Panc1 (cell line): ENCODE data around the gene TEDC1. TPM values are rescaled to one million over a fixed set of nuclear protein-coding genes. Genes with fewer than 3 reads are reported as not detected.

Experiments used
- ATAC-seq: fragments of 200-7000 bp; cut with Tn5 transposase; 2 replicates; pipeline ENCODE4 v1.9.1; 2020; ENCODE audit warnings: mild to moderate bottlenecking, moderate library complexity
- BruUV-seq: library from RNA; stranded (reverse); fragments of 400-500 nt; replicated peaks from 2 replicates; lab custom pipeline; 2021; lab: Mats Ljungman, UMichigan
- CTCF ChIA-PET: fragments of 300-600 bp; sonication (Branson Sonifier 250); formaldehyde crosslinking; loops from one replicate; lab custom pipeline; 2022; ENCODE audit warnings: antibody characterized with exemption; lab: Charles Lee
- POLR2A ChIA-PET: fragments of 300-600 bp; sonication (Branson Sonifier 250); formaldehyde crosslinking; loops from one replicate; lab custom pipeline; 2022; ENCODE audit warnings: antibody characterized with exemption; lab: Charles Lee
- DNase-seq: peaks from one replicate; pipeline ENCODE4 v3.0.0-alpha.2; 2010; ENCODE audit warnings: low read depth, low spot score
- H3K27ac ChIP-seq: 2 replicates; pipeline ENCODE4 v1.5.1; 2011; ENCODE audit warnings: mild to moderate bottlenecking, low read length, inconsistent platforms
- H3K27me3 ChIP-seq: fragments of 200-500 bp; sonication (Bioruptor generic); 2 replicates; pipeline ENCODE4 v1.6.0; 2014; ENCODE audit warnings: low read length, inconsistent platforms; ENCODE audit not compliant: control insufficient read depth, insufficient read depth
- H3K36me3 ChIP-seq: fragments of 200-500 bp; sonication (Bioruptor generic); 2 replicates; pipeline ENCODE4 v1.5.1; 2014; ENCODE audit warnings: inconsistent platforms, mild to moderate bottlenecking, low read length, moderate library complexity; ENCODE audit not compliant: control insufficient read depth, insufficient read depth
- H3K4me1 ChIP-seq: 2 replicates; pipeline ENCODE4 v1.5.1; 2011; ENCODE audit warnings: inconsistent platforms, mild to moderate bottlenecking, low read length, moderate library complexity; ENCODE audit not compliant: control insufficient read depth, insufficient read depth
- H3K4me3 ChIP-seq, 2 experiments: 2 replicates each; pipeline ENCODE4 v1.5.1; 2011 to 2012; ENCODE audit warnings: low read depth in 2 of 2, low read length in 2 of 2, mild to moderate bottlenecking in 2 of 2, inconsistent platforms in 1 of 2, moderate library complexity in 1 of 2
- H3K9me3 ChIP-seq: fragments of 200-500 bp; sonication (Bioruptor generic); 2 replicates; pipeline ENCODE4 v1.5.1; 2014; ENCODE audit warnings: low read depth, mild to moderate bottlenecking, inconsistent platforms, low read length, moderate library complexity; ENCODE audit not compliant: control insufficient read depth, insufficient read depth
- POLR2AphosphoS5 ChIP-seq: IDR thresholded peaks from 2 replicates; pipeline ENCODE4 v1.6.1; 2012; ENCODE audit warnings: mild to moderate bottlenecking, low read depth, low read length, moderate library complexity
- SIN3A ChIP-seq: IDR thresholded peaks from 2 replicates; pipeline ENCODE4 v1.6.1; 2012; ENCODE audit warnings: low read depth, mild to moderate bottlenecking, low read length, moderate library complexity, borderline replicate concordance; ENCODE audit not compliant: insufficient read depth
- TCF7L2 ChIP-seq: IDR thresholded peaks from 2 replicates; pipeline ENCODE4 v1.6.1; 2011; ENCODE audit warnings: mild to moderate bottlenecking, low read depth, low read length, inconsistent platforms
- in situ Hi-C: cut with HindIII; loops from 2 replicates; pipeline ENCODE4 v1.10.0; 2016; ENCODE audit warnings: low sequenced_read_pairs, low pct_unique_long_range_greater_than_20kb
- intact Hi-C: fragments of 100-400 bp; cut with micrococcal nuclease; formaldehyde crosslinking; loops from one replicate; pipeline ENCODE4 v1.10.0; 2022; ENCODE audit not compliant: unreplicated experiment
- total RNA-seq: library from RNA; stranded (reverse); gene quantifications from one replicate; pipeline ENCODE4 v1.2.1, GENCODE V29; 2021; ENCODE audit not compliant: unreplicated experiment
- TF ChIP-seq, protein P1 (sequence below): fragments of 450-650 bp; IDR thresholded peaks from 2 replicates; pipeline ENCODE4 v1.5.1; 2017; ENCODE audit warnings: mild to moderate bottlenecking
- TF ChIP-seq, protein P2 (sequence below), 2 experiments: IDR thresholded peaks; 2 replicates each; pipeline ENCODE4 v1.6.1; 2011 to 2012; ENCODE audit warnings: low read depth in 2 of 2, control low read depth in 1 of 2, low read length in 1 of 2, mild to moderate bottlenecking in 1 of 2, moderate library complexity in 1 of 2; ENCODE audit not compliant: insufficient read depth in 1 of 2

TEDC1 gene
- total RNA-seq, 1 experiment from 2014 or later: 47.8 TPM

DNA sequence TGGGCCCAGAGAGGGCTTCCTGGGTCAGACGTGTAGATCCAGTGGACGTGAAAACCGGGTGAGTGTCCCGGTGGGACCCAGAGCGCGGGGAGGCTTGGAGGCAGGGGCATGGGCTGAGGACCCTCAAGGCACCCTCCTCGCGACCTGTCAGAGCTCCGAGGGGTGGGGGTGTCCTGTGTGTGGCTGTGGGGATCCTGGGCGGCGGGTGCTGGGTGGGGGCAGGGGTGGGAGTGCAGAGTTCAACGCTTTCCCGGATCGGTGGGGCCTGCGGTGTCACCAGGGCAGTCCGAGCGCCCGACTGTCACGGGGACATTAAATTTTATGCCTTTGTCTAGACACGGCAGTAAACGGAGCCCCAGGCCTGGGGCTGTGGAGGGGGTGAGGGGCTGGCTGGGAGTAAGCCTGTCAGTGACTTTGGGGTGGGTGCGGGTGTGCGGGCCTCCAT lies 36.4 kb downstream of the TEDC1 start:
- BruUV-seq: no TSS peak
- no peak overlapping the region for H3K27ac ChIP-seq
- H3K4me1 ChIP-seq: no peaks in the 10 kb centered on the region
- TF ChIP-seq, protein P1, sequence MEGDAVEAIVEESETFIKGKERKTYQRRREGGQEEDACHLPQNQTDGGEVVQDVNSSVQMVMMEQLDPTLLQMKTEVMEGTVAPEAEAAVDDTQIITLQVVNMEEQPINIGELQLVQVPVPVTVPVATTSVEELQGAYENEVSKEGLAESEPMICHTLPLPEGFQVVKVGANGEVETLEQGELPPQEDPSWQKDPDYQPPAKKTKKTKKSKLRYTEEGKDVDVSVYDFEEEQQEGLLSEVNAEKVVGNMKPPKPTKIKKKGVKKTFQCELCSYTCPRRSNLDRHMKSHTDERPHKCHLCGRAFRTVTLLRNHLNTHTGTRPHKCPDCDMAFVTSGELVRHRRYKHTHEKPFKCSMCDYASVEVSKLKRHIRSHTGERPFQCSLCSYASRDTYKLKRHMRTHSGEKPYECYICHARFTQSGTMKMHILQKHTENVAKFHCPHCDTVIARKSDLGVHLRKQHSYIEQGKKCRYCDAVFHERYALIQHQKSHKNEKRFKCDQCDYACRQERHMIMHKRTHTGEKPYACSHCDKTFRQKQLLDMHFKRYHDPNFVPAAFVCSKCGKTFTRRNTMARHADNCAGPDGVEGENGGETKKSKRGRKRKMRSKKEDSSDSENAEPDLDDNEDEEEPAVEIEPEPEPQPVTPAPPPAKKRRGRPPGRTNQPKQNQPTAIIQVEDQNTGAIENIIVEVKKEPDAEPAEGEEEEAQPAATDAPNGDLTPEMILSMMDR: no peak
- TF ChIP-seq, protein P2, sequence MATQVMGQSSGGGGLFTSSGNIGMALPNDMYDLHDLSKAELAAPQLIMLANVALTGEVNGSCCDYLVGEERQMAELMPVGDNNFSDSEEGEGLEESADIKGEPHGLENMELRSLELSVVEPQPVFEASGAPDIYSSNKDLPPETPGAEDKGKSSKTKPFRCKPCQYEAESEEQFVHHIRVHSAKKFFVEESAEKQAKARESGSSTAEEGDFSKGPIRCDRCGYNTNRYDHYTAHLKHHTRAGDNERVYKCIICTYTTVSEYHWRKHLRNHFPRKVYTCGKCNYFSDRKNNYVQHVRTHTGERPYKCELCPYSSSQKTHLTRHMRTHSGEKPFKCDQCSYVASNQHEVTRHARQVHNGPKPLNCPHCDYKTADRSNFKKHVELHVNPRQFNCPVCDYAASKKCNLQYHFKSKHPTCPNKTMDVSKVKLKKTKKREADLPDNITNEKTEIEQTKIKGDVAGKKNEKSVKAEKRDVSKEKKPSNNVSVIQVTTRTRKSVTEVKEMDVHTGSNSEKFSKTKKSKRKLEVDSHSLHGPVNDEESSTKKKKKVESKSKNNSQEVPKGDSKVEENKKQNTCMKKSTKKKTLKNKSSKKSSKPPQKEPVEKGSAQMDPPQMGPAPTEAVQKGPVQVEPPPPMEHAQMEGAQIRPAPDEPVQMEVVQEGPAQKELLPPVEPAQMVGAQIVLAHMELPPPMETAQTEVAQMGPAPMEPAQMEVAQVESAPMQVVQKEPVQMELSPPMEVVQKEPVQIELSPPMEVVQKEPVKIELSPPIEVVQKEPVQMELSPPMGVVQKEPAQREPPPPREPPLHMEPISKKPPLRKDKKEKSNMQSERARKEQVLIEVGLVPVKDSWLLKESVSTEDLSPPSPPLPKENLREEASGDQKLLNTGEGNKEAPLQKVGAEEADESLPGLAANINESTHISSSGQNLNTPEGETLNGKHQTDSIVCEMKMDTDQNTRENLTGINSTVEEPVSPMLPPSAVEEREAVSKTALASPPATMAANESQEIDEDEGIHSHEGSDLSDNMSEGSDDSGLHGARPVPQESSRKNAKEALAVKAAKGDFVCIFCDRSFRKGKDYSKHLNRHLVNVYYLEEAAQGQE (IDR thresholded peaks at IDR 0.05; ENCODE audit: insufficient read depth in 1 of 2, low read depth in 2 of 2, low read length in 1 of 2): no peak
- TF ChIP-seq TCF7L2 (no peak), POLR2AphosphoS5 (no peak), SIN3A (no peak)
- ATAC-seq (peak; percentile 3), DNase-seq (no peak)
- ChIA-PET CTCF (no interaction called here), POLR2A (no interaction called here)
- no peaks in the 10 kb centered on the region for H3K9me3 ChIP-seq
- intact Hi-C loops (no loop called here), in situ Hi-C loops (no loop called here)
- H3K27me3 ChIP-seq: no peaks in the 10 kb centered on the region
- H3K36me3 ChIP-seq: no peaks in the 10 kb centered on the region
- peak overlapping the region; percentile 36 to 52 for H3K4me3 ChIP-seq

DNA sequence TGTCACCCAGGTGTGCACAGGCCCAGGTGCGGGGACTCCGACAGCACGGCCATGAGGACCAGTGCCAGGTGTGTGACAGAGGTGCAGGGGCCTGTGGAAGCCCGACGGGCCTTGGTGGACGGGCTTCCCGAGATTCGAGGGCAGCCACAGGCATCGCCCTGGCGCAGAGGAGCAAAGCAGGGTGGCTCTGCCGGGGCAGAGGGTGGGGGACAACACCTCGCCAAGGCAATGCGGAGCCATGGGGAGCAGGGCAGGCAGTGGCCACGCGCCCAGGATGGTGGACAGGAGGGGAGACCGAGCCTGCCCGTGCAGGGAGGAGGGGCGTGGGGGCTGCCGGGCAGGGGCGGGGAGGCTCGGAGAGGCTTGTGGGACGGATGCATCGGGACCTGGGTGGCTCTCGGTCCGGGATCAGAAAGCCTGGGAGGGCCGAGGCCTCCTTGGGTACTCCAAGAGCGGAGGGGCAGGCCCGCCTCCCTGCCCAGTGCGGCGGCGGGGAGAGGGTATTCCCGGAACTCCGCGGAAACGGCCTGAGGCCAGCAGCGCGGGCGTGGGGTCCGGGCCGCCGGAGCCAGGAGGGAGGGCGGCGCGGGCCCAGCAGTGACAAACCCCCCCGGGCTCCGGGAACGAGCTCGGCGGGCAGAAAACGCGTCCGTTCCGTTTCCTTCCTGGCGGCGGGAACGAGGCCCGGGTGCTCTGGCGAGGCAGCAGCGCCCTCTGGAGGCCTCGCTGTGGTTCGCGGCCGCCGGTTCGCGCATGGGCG lies 37.0 kb downstream of the TEDC1 start:
- H3K4me1 ChIP-seq: no peaks in the 10 kb centered on the region
- peak; percentile 78 for ATAC-seq
- DNase-seq: no peak
- peak overlapping the region; percentile 41 to 52 for H3K4me3 ChIP-seq
- no peak overlapping the region; the same call in 1 of the 2 replicates for H3K27ac ChIP-seq
- TF ChIP-seq SIN3A (no peak), TCF7L2 (no peak), POLR2AphosphoS5 (0 out of 2 replicates have a peak, but pooled peaks have one; percentile 19)
- TF ChIP-seq, protein P1: peak; percentile 89
- TF ChIP-seq, protein P2 (IDR thresholded peaks at IDR 0.05; ENCODE audit: insufficient read depth in 1 of 2, low read depth in 2 of 2, low read length in 1 of 2): 0 out of 4 replicates have a peak, but pooled peaks of 1 of the 2 experiments have one; percentile 25
- no TSS peak for BruUV-seq
- in situ Hi-C loops: no loop called here
- H3K9me3 ChIP-seq: no peaks in the 10 kb centered on the region
- ChIA-PET CTCF (interaction anchor here (0.6 to 1.0 kb wide), 3 partner anchors 26 to 59 kb away, joined by 3 to 9 read pairs (median 5); no protein-coding TSS in a partner anchor), POLR2A (no interaction called here)
- no peaks in the 10 kb centered on the region for H3K36me3 ChIP-seq
- no peaks in the 10 kb centered on the region for H3K27me3 ChIP-seq
- intact Hi-C loops: no loop called here
